OCI-LY1 (cell line): ENCODE results near the gene COA3.

Source experiments
- EZH2 ChIP-seq: fragments of 200-600 bp; sonication (generic), shearing (Covaris generic); IDR thresholded peaks from 2 replicates; pipeline ENCODE4 v1.8.0; 2017; ENCODE audit warnings: borderline replicate concordance, mixed run types, mild to moderate bottlenecking, antibody characterized with exemption, low read length, moderate library complexity, mixed read lengths
- TF ChIP-seq, protein P1 (sequence below): fragments of 200-600 bp; sonication (generic), shearing (Covaris generic); IDR thresholded peaks from 2 replicates; pipeline ENCODE4 v1.5.1; 2017; ENCODE audit warnings: mild to moderate bottlenecking, antibody characterized with exemption, low read length, moderate library complexity, mixed read lengths

DNA sequence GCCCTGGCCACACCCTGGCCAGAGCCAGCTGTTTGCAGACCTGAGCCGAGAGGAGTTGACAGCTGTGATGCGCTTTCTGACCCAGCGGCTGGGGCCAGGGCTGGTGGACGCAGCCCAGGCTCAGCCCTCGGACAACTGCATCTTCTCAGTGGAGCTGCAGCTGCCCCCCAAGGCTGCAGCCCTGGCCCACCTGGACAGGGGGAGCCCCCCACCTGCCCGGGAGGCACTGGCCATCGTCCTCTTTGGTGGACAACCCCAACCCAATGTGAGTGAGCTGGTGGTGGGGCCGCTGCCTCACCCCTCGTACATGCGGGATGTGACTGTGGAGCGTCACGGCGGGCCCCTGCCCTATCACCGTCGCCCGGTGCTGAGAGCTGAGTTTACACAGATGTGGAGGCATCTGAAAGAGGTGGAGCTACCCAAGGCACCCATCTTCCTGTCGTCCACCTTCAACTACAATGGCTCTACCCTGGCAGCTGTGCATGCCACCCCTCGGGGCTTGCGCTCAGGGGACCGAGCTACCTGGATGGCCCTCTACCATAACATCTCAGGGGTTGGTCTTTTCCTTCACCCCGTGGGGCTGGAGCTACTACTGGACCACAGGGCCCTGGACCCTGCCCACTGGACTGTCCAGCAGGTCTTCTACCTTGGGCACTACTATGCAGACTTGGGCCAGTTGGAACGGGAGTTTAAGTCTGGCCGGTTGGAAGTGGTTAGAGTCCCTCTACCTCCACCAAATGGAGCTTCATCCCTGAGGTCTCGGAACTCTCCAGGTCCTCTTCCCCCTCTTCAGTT lies 46.5 kb upstream of the COA3 start:
- TF ChIP-seq, protein P1, sequence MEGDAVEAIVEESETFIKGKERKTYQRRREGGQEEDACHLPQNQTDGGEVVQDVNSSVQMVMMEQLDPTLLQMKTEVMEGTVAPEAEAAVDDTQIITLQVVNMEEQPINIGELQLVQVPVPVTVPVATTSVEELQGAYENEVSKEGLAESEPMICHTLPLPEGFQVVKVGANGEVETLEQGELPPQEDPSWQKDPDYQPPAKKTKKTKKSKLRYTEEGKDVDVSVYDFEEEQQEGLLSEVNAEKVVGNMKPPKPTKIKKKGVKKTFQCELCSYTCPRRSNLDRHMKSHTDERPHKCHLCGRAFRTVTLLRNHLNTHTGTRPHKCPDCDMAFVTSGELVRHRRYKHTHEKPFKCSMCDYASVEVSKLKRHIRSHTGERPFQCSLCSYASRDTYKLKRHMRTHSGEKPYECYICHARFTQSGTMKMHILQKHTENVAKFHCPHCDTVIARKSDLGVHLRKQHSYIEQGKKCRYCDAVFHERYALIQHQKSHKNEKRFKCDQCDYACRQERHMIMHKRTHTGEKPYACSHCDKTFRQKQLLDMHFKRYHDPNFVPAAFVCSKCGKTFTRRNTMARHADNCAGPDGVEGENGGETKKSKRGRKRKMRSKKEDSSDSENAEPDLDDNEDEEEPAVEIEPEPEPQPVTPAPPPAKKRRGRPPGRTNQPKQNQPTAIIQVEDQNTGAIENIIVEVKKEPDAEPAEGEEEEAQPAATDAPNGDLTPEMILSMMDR: no peak
- no peak for TF ChIP-seq EZH2
